ENCODE measurements around the gene HPS1. TPM values are rescaled to one million over a fixed set of nuclear protein-coding genes. Genes with fewer than 3 reads are reported as not detected.

The HPS1 gene
- total RNA-seq, 2 experiments from 2014 or later = 53.2 to 68.7 TPM

DNA sequence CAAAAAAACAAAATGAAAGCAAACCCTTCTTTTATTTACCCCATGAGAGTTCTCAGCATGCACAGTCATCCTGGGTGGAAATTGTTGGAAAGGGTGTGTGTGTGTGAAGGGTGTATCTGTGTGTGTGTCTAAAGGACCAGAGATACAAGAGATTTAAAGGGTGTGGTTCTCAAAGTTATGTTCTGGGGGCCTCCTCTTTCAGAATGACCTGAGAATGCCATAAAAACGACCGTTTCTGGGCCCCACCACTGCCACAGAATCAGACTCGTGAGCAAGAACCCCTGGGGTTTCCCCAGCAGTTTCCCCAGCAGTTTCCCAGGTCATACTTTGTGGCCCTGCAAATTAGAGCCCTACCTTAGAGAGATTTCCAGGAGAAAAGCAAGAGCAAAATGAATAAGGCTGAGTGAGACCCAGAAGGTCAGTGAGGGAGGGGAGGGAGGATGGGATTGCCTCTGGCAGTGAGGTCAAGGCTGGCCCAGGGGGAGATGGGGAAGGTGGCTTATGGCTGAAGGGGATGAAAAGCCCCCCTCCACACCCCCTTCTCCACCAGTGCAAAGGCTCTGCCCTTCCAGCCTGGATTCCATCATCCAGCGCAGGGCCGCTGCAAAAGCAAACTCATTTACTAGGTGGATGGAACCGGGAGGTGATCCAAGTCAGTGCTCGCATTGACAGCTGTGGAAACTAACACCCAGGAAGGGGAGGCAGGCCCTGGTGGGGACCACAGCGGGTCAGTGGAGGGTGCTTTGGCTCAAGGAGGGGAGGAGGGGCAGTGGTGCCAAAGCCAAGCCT lies 42.0 kb downstream of the HPS1 start:
- Histone ChIP-seq H3K4me3 (ENCODE audit: low read depth, low read length, poor library complexity, severe bottlenecking) (no peak overlapping the region), H3K4me1 (ENCODE audit: insufficient read depth, low read length, poor library complexity, severe bottlenecking) (no peaks in the 10 kb centered on the region), H3K9me3 (ENCODE audit: low read length) (no peaks in the 10 kb centered on the region), H3K4me2 (ENCODE audit: low read length) (no peak overlapping the region), H3K9me2 (ENCODE audit: insufficient read depth, low read length) (no peaks in the 10 kb centered on the region), H4K20me1 (ENCODE audit: insufficient read depth, low read length) (no peaks in the 10 kb centered on the region), H3K27ac (ENCODE audit: low read depth, low read length, poor library complexity, severe bottlenecking) (no peak overlapping the region), H3K36me3 (ENCODE audit: insufficient read depth, low read length) (no peaks in the 10 kb centered on the region), H3K79me2 (ENCODE audit: insufficient read depth, low read depth, low read length) (no peaks in the 10 kb centered on the region), H2AFZ (ENCODE audit: low read length) (no peak overlapping the region)
- TF ChIP-seq CTCF (conservative IDR thresholded peaks at IDR 0.05; ENCODE audit: low read length) = no peak
- BruUV-seq (replicated peaks) = no TSS peak
- DNase-seq (ENCODE audit: low spot score) = no peak
- ChIA-PET CTCF (ENCODE audit: unreplicated experiment) (no interaction called here), POLR2A (interaction anchor here (1.0 kb wide), 1 partner anchor 312 kb away, joined by 3 read pairs; no protein-coding TSS in a partner anchor)
- intact Hi-C loops (cut with micrococcal nuclease; ENCODE audit: unreplicated experiment) = no loop called here

- Histone ChIP-seq H3K4me3 (ENCODE audit: low read depth, low read length, poor library complexity, severe bottlenecking) (no peak overlapping the region), H4K20me1 (ENCODE audit: insufficient read depth, low read length) (no peaks in the 10 kb centered on the region), H3K9me2 (ENCODE audit: insufficient read depth, low read length) (no peaks in the 10 kb centered on the region), H3K27ac (ENCODE audit: low read depth, low read length, poor library complexity, severe bottlenecking) (no peak overlapping the region), H3K79me2 (ENCODE audit: insufficient read depth, low read depth, low read length) (no peaks in the 10 kb centered on the region), H3K9me3 (ENCODE audit: low read length) (no peaks in the 10 kb centered on the region), H3K36me3 (ENCODE audit: insufficient read depth, low read length) (no peaks in the 10 kb centered on the region), H2AFZ (ENCODE audit: low read length) (no peak overlapping the region), H3K4me1 (ENCODE audit: insufficient read depth, low read length, poor library complexity, severe bottlenecking) (no peaks in the 10 kb centered on the region), H3K4me2 (ENCODE audit: low read length) (no peak overlapping the region)
- ChIA-PET CTCF (ENCODE audit: unreplicated experiment) (no interaction called here), POLR2A (interaction anchor here (1.0 kb wide), 1 partner anchor 312 kb away, joined by 3 read pairs; no protein-coding TSS in a partner anchor)
- TF ChIP-seq EZH2phosphoT487 (IDR thresholded peaks at IDR 0.05; ENCODE audit: borderline replicate concordance, low read depth, low read length) (no peak), CTCF (conservative IDR thresholded peaks at IDR 0.05; ENCODE audit: low read length) (no peak)
- no peak for DNase-seq (ENCODE audit: low spot score)
- intact Hi-C loops (cut with micrococcal nuclease; ENCODE audit: unreplicated experiment) = no loop called here
- BruUV-seq (replicated peaks) = no TSS peak
These were observed 42.8 kb downstream of the HPS1 start for GRCh38 chr10:98403812-98404504.

All from OCI-LY7 (cell line).